K562 (cell line): ENCODE data around the gene NT5DC2. TPM values are rescaled to one million over a fixed set of nuclear protein-coding genes. Genes with fewer than 3 reads are reported as not detected.

Experiments used
- ATAC-seq: fragments of 200-7000 bp; cut with Tn5 transposase; 3 replicates; pipeline ENCODE4 v1.9.1; 2020; ENCODE audit warnings: moderate library complexity
- BruUV-seq: library from RNA; stranded (reverse); fragments of 400-500 nt; replicated peaks from 2 replicates; lab custom pipeline; 2021; lab: Mats Ljungman, UMichigan
- CTCF ChIA-PET: fragments of 300-600 bp; formaldehyde crosslinking; extraction: SDS; loops from one replicate; lab custom pipeline; 2021; ENCODE audit warnings: low intra/inter-chr PET ratio; lab: Yijun Ruan, JAX
- POLR2A ChIA-PET: fragments of 300-600, 350-650 bp; sonication (Branson Sonifier 250); formaldehyde crosslinking; extraction: SDS; loops from one replicate; lab custom pipeline; 2021; ENCODE audit warnings: antibody characterized with exemption, inconsistent platforms; lab: Yijun Ruan, JAX
- DNase-seq, 4 experiments: peaks; one replicate each; pipeline versions ENCODE4 v3.0.0 to v3.0.0-alpha.2; 2011 to 2018; ENCODE audit warnings: low spot score in 3 of 4, mixed read lengths in 3 of 4; ENCODE audit errors: extremely low read depth in 1 of 4
- FAIRE-seq: peaks from 2 replicates; lab custom pipeline; 2011; peaks lifted over from hg19 to GRCh38; lab: Jason Lieb, UNC
- H2AFZ ChIP-seq: 2 replicates; pipeline ENCODE4 v1.6.0; 2011; ENCODE audit warnings: low read depth, low read length, control low read depth, inconsistent platforms
- H3K27ac ChIP-seq: fragments of 200-600 bp; 3 replicates; pipeline ENCODE4 v1.8.0; 2011; ENCODE audit warnings: low read depth, mild to moderate bottlenecking, control low read depth, inconsistent platforms, low read length, moderate library complexity, mixed read lengths; ENCODE audit errors: extremely low read depth
- H3K27me3 ChIP-seq, 2 experiments: fragments of 300-600 bp in 1 of 2; 2 replicates in 1 of 2; 3 replicates in 1 of 2; pipeline versions ENCODE4 v1.6.0 to v1.8.0; 2011; ENCODE audit warnings: inconsistent platforms in 2 of 2, low read length in 2 of 2, mild to moderate bottlenecking in 1 of 2, mixed read lengths in 1 of 2, moderate library complexity in 1 of 2; ENCODE audit not compliant: control insufficient read depth in 2 of 2, insufficient read depth in 2 of 2
- H3K36me3 ChIP-seq: fragments of 300-600 bp; 3 replicates; pipeline ENCODE4 v1.8.0; 2011; ENCODE audit warnings: mild to moderate bottlenecking, low read length, inconsistent platforms; ENCODE audit not compliant: control insufficient read depth, insufficient read depth
- H3K4me1 ChIP-seq, 2 experiments: fragments of 200-600 bp in 1 of 2; replicated peaks in 1 of 2; 2 replicates in 1 of 2; 3 replicates in 1 of 2; pipeline versions ENCODE4 v1.5.1 to v1.8.0; 2011; ENCODE audit warnings: inconsistent platforms in 2 of 2, low read length in 2 of 2, mild to moderate bottlenecking in 1 of 2, mixed read lengths in 1 of 2, moderate library complexity in 1 of 2; ENCODE audit not compliant: control insufficient read depth in 2 of 2, insufficient read depth in 2 of 2
- H3K4me2 ChIP-seq: 2 replicates; pipeline ENCODE4 v1.6.1; 2011; ENCODE audit warnings: low read length, control low read depth, inconsistent platforms, mixed read lengths; ENCODE audit not compliant: insufficient read depth
- H3K4me3 ChIP-seq: fragments of 200-600 bp; sonication (generic), shearing (Covaris generic); 2 replicates; pipeline ENCODE4 v1.5.1; 2016; ENCODE audit warnings: control low read depth, inconsistent platforms
- H3K79me2 ChIP-seq: fragments of 200-600 bp; 3 replicates; pipeline ENCODE4 v1.8.0; 2011; ENCODE audit warnings: low read length, inconsistent platforms; ENCODE audit not compliant: control insufficient read depth, insufficient read depth
- H3K9ac ChIP-seq, 2 experiments: 2 replicates each; pipeline versions ENCODE4 v1.6.0 to v1.6.1; 2011; ENCODE audit warnings: low read depth in 2 of 2, low read length in 2 of 2, control low read depth in 1 of 2, inconsistent platforms in 1 of 2, mild to moderate bottlenecking in 1 of 2, mixed read lengths in 1 of 2; ENCODE audit not compliant: insufficient read depth in 1 of 2
- H3K9me1 ChIP-seq: one replicate; pipeline ENCODE4 v1.6.0; 2011; ENCODE audit warnings: inconsistent platforms, mild to moderate bottlenecking, low read length, moderate library complexity; ENCODE audit not compliant: control insufficient read depth, insufficient read depth
- H3K9me3 ChIP-seq: replicated peaks from 2 replicates; pipeline ENCODE4 v1.5.1; 2011; ENCODE audit warnings: low read depth, low read length, inconsistent platforms; ENCODE audit not compliant: control insufficient read depth, insufficient read depth
- H4K20me1 ChIP-seq: replicated peaks from 2 replicates; pipeline ENCODE4 v1.6.1; 2011; ENCODE audit warnings: low read length, inconsistent platforms, mixed read lengths; ENCODE audit not compliant: control insufficient read depth, insufficient read depth
- EP400 ChIP-seq: fragments of 450-650 bp; IDR thresholded peaks from 2 replicates; pipeline ENCODE4 v1.6.1; 2017; ENCODE audit warnings: antibody characterized with exemption, mild to moderate bottlenecking, moderate library complexity
- MBD1 ChIP-seq: fragments of 250-450 bp; sonication (Bioruptor Pico); IDR thresholded peaks from 2 replicates; pipeline ENCODE4 v1.8.0; 2022; ENCODE audit warnings: inconsistent platforms
- SNRNP70 ChIP-seq: fragments of 200-400 bp; formaldehyde crosslinking; optimal IDR thresholded peaks from 2 replicates; pipeline ENCODE3; 2017; ENCODE audit warnings: low read depth, low read length
- SRF ChIP-seq, 2 experiments: fragments of 250-450, 450-650 bp in 1 of 2; sonication (Bioruptor Pico) in 1 of 2; sonication (generic) in 1 of 2; formaldehyde crosslinking; IDR thresholded peaks; 2 replicates each; pipeline versions ENCODE4 v1.5.0 to v1.5.1; 2020 to 2022; ENCODE audit warnings: mild to moderate bottlenecking in 1 of 2, missing genetic modification reagents in 1 of 2
- ZBTB2 ChIP-seq: fragments of 450-650 bp; IDR thresholded peaks from 2 replicates; pipeline ENCODE4 v1.6.1; 2016; ENCODE audit warnings: antibody characterized with exemption
- ZNF121 ChIP-seq: sonication (generic); formaldehyde crosslinking; conservative IDR thresholded peaks from 2 replicates; pipeline ENCODE4 v1.8.0; 2022; ENCODE audit warnings: missing genetic modification reagents
- ZNF263 ChIP-seq: sonication (generic); formaldehyde crosslinking; IDR thresholded peaks from 2 replicates; pipeline ENCODE4 v1.8.0; 2022; ENCODE audit warnings: mild to moderate bottlenecking, missing genetic modification reagents, borderline replicate concordance
- ZNF76 ChIP-seq: fragments of 250-450 bp; sonication (Bioruptor Pico); IDR thresholded peaks from 2 replicates; pipeline ENCODE4 v1.4.0; 2020; ENCODE audit warnings: mild to moderate bottlenecking, moderate library complexity, borderline replicate concordance
- WGBS: fragments of 100-300 bp; shearing (Covaris generic); methylation state at CpG from one replicate; pipeline ENCODE4 v1.1.6; 2016; ENCODE audit warnings: low coverage, mixed read lengths; ENCODE audit not compliant: insufficient coverage; ENCODE audit errors: missing lambda C conversion rate; 5-methylcytosine and 5-hydroxymethylcytosine counted together
- in situ Hi-C: fragments of 300-500 bp; cut with MboI; formaldehyde crosslinking; loops from 4 replicates; pipeline ENCODE4 v1.15.0; 2018; ENCODE audit warnings: inconsistent platforms, mixed read lengths
- intact Hi-C: fragments of 100-400 bp; cut with micrococcal nuclease; formaldehyde crosslinking; loops from 2 replicates; pipeline ENCODE4 v1.14.2; 2022
- polyA plus RNA-seq, 8 experiments: library from polyadenylated mRNA; depleted of rRNA in 4 of 8; stranded (reverse) in 5 of 8; unstranded in 3 of 8; fragments of >200 nt; fragmentation: Nextera tagmentation in 2 of 8; fragmentation: Illumina TruSeq in 1 of 8; extraction: Ambion mirVana in 2 of 8; extraction: Trizol in 1 of 8; gene quantifications; 2 replicates each; pipeline versions ENCODE4 v1.2.1 to v1.2.3, GENCODE V29; 2011 to 2014; ENCODE audit warnings: inconsistent platforms in 1 of 8, missing spikeins in 1 of 8
- total RNA-seq, 7 experiments: library from RNA; depleted of rRNA in 6 of 7; stranded (reverse); fragments of >200 nt in 6 of 7; fragmentation: Illumina TruSeq in 2 of 7; extraction: Trizol in 2 of 7; gene quantifications; 2 replicates each; pipeline versions ENCODE4 v1.2.1 to v1.2.3, GENCODE V29; 2011 to 2021; ENCODE audit warnings: low replicate concordance in 1 of 7

NT5DC2 gene
- total and polyA plus RNA-seq, 9 of the 15 experiments (the other 6 are each of a cell fraction or from before 2014, with no cell fraction given): 25.6 to 168 (median 122) TPM

GRCh38 chr3:52535411-52536111 lies 1.9 kb upstream of the NT5DC2 start:
- FAIRE-seq: peak; percentile 73
- CTCF ChIA-PET: no interaction called here
- Histone ChIP-seq H3K27ac (peak overlapping the region; percentile 75), H3K9ac (peak overlapping the region in 1 of 2 experiments; percentile 70; a peak in 1 of 4 replicates), H4K20me1 (peaks cover 27% of the 10 kb centered on the region), H2AFZ (peak overlapping the region; percentile 16; the same call in 1 of the 2 replicates), H3K4me2 (peak overlapping the region; percentile 85), H3K79me2 (peaks cover 87% of the 10 kb centered on the region), H3K27me3 (no peaks in the 10 kb centered on the region), H3K4me1 (peaks cover 39 to 55% of the 10 kb centered on the region in 2 experiments), H3K36me3 (peaks cover 39% of the 10 kb centered on the region; the same call in 2 of the 3 replicates), H3K9me3 (no peaks in the 10 kb centered on the region), H3K9me1 (peaks cover 12% of the 10 kb centered on the region), H3K4me3 (peak overlapping the region; percentile 57; the same call in 1 of the 2 replicates)
- no peak for ATAC-seq
- POLR2A ChIA-PET: interaction anchor here (0.8 to 1.4 kb wide), 4 partner anchors 9 to 151 kb away, joined by 3 to 6 read pairs (median 4); partner anchors contain the start of genes GNL3 and PBRM1
- WGBS: 54% methylated on average over 19 of the region's 19 CpGs
- in situ Hi-C loops (no loop called here), intact Hi-C loops (loop anchor here (2.0 kb wide), 2 partner anchors 53 to 147 kb away; no protein-coding TSS in a partner anchor)
- no peak for DNase-seq
- no peak for TF ChIP-seq SRF (CRISPR knock-in tag; IDR thresholded peaks at IDR 0.05)
- TF ChIP-seq ZNF76 (CRISPR knock-in tag): no peak
- peak; percentile 39; the same call in 1 of the 2 replicates for TF ChIP-seq ZNF121
- TF ChIP-seq SNRNP70: no peak
- TF ChIP-seq EP400: 0 out of 2 replicates have a peak, but pooled peaks have one; percentile 9
- TF ChIP-seq MBD1 (CRISPR knock-in tag): 0 out of 2 replicates have a peak, but pooled peaks have one; percentile 34
- TF ChIP-seq ZBTB2: no peak
- peak; percentile 14; the same call in 1 of the 2 replicates for TF ChIP-seq ZNF263 (CRISPR knock-in tag)
- BruUV-seq: no TSS peak
